ENCODE results near the gene KIF26B. TPM values are rescaled to one million over a fixed set of nuclear protein-coding genes. Genes with fewer than 3 reads are reported as not detected.
"Not testable (repeated sequence)": the region's sequence is repeated elsewhere in the genome, so short reads cannot be mapped to it uniquely, and the experiment has no call there.

The KIF26B gene
- total RNA-seq, 1 donor from 2014 or later: 5.1 TPM

DNA sequence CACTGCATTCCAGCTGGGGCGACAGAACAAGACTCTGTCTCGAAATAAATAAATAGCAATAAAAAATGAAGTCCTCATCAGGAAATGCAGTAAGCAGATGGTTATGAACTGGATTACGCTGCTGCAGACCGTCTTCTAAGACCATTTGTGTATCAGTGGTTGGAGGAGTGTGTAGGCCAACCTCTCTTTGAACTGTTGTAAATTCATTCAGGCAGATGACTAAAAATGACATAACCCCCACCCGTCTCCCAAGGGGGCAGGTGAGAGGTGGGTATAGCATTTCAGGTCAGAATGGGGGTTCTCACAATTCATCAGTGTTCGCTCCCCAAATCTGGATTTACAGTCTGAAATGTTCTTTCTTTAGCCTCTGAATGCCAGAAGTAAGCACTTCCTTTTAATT lies 177.3 kb downstream of the KIF26B start:
- TF ChIP-seq CTCF (IDR thresholded peaks at IDR 0.05; ENCODE audit: unreplicated experiment): no peak
- no peaks in the 10 kb centered on the region for H3K36me3 Mint-ChIP-seq (ENCODE audit: insufficient read depth)
- H3K27me3 Mint-ChIP-seq: peaks cover 36% of the 10 kb centered on the region
- no peaks in the 10 kb centered on the region for H3K9me3 Mint-ChIP-seq (ENCODE audit: low read depth)
- H3K4me1 Mint-ChIP-seq (ENCODE audit: low read depth): peaks cover 16% of the 10 kb centered on the region
- no peak overlapping the region for H3K27ac Mint-ChIP-seq
- H3K4me3 Mint-ChIP-seq (ENCODE audit: low read depth): no peak overlapping the region
- DNase-seq (ENCODE audit: low spot score, unreplicated experiment): no peak

GRCh38 chr1:245332513-245332912 lies 177.7 kb downstream of the KIF26B start:
- Mint-ChIP-seq H3K9me3 (ENCODE audit: low read depth) (no peaks in the 10 kb centered on the region), H3K4me1 (ENCODE audit: low read depth) (peaks cover 16% of the 10 kb centered on the region), H3K36me3 (ENCODE audit: insufficient read depth) (no peaks in the 10 kb centered on the region), H3K27me3 (peaks cover 33% of the 10 kb centered on the region), H3K27ac (no peak overlapping the region), H3K4me3 (ENCODE audit: low read depth) (no peak overlapping the region)
- no peak for TF ChIP-seq CTCF (IDR thresholded peaks at IDR 0.05; ENCODE audit: unreplicated experiment)
- no peak for DNase-seq (ENCODE audit: low spot score, unreplicated experiment)

GRCh38 chr1:245334235-245334634 lies 179.4 kb downstream of the KIF26B start:
- no peak overlapping the region for H3K4me3 Mint-ChIP-seq (ENCODE audit: low read depth)
- peaks cover 33% of the 10 kb centered on the region for H3K27me3 Mint-ChIP-seq
- no peak overlapping the region for H3K27ac Mint-ChIP-seq
- peaks cover 20% of the 10 kb centered on the region for H3K4me1 Mint-ChIP-seq (ENCODE audit: low read depth)
- H3K36me3 Mint-ChIP-seq (ENCODE audit: insufficient read depth): no peaks in the 10 kb centered on the region
- no peaks in the 10 kb centered on the region for H3K9me3 Mint-ChIP-seq (ENCODE audit: low read depth)
- no peak for TF ChIP-seq CTCF (IDR thresholded peaks at IDR 0.05; ENCODE audit: unreplicated experiment)
- DNase-seq (ENCODE audit: low spot score, unreplicated experiment): no peak

DNA sequence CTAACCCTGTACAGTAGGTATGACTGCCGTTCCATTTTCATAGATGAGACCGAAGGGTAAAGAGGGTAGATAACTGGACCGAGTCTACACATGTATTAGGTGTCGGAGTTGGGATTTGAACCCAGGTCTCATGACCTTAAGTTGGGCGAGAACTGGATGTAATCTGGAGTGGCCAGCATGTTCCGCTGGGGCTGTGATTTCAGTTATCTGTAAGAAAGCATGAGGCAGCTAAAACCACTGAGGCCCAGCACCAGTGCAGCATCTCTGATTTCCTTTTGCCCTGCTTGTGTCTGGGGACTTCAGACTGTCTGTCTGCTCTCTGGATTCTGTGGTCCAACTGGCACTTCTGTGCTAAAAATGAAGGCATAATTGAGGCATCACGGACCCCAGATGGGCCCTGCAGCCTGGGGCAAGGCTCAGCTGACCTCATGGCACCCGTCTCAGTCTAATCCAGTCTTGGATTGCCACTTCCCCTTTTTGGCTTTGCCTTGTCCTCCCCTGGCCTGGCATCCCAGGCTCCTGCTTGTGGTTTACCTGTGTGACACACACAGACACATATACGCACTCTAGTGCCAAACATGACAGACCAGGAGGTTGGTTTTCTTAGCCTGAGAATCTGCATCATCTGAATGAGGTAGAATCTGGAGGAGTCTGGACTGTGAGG lies 180.2 kb downstream of the KIF26B start:
- Mint-ChIP-seq H3K9me3 (ENCODE audit: low read depth) (no peaks in the 10 kb centered on the region), H3K27me3 (peaks cover 33% of the 10 kb centered on the region), H3K36me3 (ENCODE audit: insufficient read depth) (no peaks in the 10 kb centered on the region), H3K4me3 (ENCODE audit: low read depth) (no peak overlapping the region), H3K27ac (no peak overlapping the region), H3K4me1 (ENCODE audit: low read depth) (peaks cover 20% of the 10 kb centered on the region)
- DNase-seq (ENCODE audit: low spot score, unreplicated experiment): no peak
- no peak for TF ChIP-seq CTCF (IDR thresholded peaks at IDR 0.05; ENCODE audit: unreplicated experiment)

GRCh38 chr1:245335684-245336083 lies 180.9 kb downstream of the KIF26B start:
- not testable (repeated sequence) for H3K36me3 Mint-ChIP-seq (ENCODE audit: insufficient read depth); H3K27ac Mint-ChIP-seq
- peaks cover 33% of the 10 kb centered on the region for H3K27me3 Mint-ChIP-seq

More at GRCh38 chr1:245335684-245336083, 180.9 kb downstream of the KIF26B start:
- H3K9me3 Mint-ChIP-seq (ENCODE audit: low read depth); H3K4me3 Mint-ChIP-seq (ENCODE audit: low read depth); DNase-seq (ENCODE audit: low spot score, unreplicated experiment): not testable (repeated sequence)
- H3K4me1 Mint-ChIP-seq (ENCODE audit: low read depth): peaks cover 20% of the 10 kb centered on the region

All from progenitor cell of endocrine pancreas (in vitro differentiated cells).